H4 (cell line): Measurements from ENCODE around the gene ZNF664. TPM values are rescaled to one million over a fixed set of nuclear protein-coding genes. Genes with fewer than 3 reads are reported as not detected.

Source experiments
- DNase-seq: peaks from one replicate; pipeline ENCODE4 v3.0.0-alpha.2; 2015; ENCODE audit warnings: low spot score
- total RNA-seq: library from RNA; depleted of rRNA; stranded (reverse); fragments of >200 nt; shearing (Covaris generic); gene quantifications from 2 replicates; pipeline ENCODE4 v1.2.3, GENCODE V29; 2014

ZNF664 gene
- total RNA-seq, 1 experiment from 2014 or later = 48.6 TPM

DNA sequence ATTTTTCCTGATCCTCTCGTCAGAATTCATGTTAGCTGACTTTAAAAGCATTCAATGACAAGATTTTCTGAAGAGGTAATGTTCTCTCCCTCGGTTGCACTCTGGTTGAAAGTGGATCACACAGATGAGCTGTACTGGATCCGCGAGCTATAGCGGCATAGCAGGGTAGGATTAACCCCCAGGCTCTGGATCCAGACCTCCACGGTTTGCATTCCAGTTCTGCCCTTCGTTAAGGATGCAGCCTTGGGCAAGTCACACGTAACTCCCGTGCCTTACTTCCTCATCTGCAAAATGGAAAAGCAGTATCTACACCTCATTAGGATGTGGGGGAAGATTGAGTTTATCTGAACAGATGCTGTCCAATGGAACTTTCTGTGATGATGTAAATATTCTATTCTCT is 14.1 kb upstream of the ZNF664 start:
- no peak for DNase-seq

DNA sequence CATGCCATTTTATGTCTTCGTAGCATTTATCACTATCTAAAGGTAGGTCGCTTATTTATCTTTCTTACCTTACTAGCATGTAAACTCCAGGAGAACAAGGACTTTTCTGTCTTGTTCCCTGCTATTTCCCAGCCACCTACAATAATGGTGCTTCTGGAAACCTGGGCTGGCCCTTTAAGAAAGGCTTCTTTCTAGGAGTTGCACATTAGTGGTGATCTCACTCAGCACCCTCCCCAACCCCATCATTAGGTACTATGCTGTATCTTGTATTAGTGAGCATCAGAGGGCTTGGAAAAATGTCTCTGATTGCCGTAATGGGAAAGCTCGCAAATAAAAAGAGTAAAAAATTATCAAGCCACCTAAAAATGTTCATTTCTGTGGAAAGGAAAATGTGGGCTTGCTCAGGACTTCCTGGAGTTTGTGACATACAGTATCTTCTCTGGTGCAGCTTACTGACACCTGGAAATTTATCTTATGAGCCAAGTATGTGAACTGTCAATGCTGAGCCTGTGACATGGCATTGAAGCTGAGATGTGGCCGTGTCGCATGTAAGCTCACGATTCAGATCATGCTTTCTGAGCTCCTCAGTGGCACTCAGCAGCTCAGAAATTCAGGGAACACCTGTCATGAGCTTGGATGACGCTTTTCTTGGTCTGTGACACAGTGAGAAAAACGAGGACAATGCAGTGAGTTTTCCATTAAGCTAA is 12.8 kb upstream of the ZNF664 start:
- DNase-seq = no peak

DNA sequence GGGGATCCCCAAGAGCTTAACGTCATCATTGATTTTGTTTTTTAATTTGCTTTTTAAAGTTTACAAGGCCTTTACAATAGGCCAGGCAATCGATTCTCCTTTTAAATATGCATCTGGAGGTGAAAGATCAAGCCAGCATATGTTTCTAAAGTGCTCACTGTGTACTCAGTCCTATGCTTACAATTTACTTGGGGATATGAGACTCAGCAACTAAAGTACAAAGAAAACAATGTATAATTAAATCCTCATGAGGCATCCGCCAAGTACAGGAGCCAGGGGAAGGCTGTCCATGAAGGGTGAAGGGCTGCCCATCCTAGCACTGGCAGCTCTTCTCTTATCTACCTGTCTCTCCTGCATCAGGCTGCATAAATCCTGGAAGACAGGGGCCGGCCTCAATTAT is 12.2 kb upstream of the ZNF664 start:
- DNase-seq = no peak

DNA sequence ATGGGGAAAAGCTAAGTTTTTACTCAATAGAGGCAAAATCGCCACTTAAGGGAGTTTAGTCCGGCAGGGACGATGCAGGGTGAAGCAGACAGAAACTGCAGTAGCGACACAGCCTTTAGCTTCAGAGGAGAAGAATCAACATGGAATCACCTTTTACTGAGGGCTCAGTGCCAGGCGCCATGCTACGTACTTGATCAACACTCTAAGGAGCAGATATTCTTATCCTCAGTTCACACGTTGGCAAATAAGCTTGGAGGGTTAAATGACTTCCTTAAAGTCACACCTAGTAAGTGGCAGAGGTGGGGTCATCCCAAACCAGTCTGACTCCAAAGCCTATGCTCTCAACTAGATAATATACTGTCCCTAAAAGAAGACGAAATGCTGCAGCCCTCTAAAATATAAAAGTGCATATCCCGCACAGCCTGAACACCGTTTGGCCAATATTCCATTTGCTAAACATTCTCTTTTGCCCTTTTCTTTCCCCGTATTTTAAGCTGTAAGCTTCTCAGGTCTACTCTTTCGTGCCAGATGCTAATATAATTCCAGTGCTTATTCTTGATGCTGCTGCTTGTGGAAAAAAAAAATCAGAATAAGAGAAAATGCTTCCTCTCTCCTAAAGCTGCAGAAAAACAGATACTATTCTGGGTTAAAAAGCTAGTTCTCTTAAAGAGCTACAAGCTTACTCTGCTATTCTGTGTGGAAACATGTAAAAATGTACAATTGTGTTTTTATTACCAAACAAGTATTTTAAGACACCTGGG is 11.2 kb upstream of the ZNF664 start:
- DNase-seq = no peak

DNA sequence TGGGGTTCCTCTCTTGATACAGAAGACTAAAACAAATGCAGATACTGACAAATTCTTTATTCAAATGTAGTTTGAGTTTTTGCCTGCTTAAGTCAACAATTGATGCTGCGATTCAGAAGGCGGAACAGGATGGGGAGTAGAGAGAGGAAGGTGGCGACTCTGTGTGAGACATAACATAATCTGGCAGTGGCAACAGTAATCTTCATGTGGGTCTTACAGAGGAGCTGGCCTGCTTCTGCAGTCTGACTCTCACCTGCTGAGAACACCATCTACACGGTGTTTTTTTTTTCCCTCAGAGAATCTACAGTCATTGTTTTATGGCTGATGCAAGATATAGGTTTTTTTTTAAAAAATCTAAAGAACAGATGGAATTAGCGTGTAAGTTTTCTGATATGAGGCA is 10.5 kb upstream of the ZNF664 start:
- DNase-seq = no peak

DNA sequence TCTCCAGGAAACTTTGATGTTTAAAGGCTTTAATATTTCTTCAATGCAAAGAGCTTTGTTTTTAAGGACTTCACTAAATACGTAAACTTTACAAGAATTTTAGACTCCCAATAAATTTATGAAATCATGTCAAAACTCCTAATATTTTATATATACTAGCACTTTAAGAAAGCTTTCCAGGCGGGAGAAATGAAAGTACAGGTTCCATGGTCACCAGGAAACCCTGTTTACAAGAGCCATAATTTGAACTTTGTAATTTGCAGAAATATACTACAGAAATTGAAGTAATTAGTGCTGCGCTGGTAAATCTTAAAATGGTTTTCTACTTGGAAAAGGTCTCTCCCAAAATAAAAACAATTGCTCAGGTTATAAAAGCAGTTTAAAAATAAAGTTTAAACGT is 9.2 kb upstream of the ZNF664 start:
- no peak for DNase-seq

DNA sequence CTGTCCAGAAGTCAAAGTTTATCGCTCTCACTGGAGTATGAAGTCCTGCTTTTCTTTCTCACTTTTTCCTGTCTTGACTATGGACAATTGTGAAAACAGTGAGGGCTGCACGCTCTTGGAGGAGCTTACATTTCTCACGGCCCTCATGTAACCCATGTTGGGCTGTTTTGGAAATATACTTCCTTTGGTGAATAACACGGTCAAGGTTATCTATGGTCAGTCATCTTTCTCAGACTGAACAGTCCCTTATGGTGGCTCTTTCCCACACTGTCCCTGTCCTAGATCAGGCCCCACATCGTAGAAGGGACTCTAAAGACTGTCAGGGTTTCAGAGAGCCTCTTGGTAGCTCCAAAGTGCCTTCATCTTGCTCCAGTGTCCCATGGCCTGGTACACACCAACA is 7.6 kb upstream of the ZNF664 start:
- DNase-seq = no peak

DNA sequence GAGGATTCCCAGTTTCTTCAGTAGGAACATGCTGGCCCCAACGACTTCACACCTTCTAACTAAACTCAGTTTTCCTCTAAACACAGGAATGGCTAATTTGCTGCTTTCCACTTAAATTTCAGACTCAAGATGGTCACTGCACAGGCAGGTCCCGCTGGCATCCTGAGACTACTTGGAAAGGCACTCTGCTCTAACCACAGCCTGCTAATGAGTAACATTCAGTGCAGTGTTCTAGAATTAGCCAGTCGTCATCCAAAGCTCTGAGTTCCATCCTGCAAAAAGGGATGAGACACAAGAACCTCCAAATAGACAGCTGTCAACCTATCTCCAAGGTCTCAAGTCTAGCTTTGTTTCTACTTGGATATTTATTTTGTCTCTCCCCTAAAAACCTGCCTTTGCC is 6.4 kb upstream of the ZNF664 start:
- DNase-seq = no peak

DNA sequence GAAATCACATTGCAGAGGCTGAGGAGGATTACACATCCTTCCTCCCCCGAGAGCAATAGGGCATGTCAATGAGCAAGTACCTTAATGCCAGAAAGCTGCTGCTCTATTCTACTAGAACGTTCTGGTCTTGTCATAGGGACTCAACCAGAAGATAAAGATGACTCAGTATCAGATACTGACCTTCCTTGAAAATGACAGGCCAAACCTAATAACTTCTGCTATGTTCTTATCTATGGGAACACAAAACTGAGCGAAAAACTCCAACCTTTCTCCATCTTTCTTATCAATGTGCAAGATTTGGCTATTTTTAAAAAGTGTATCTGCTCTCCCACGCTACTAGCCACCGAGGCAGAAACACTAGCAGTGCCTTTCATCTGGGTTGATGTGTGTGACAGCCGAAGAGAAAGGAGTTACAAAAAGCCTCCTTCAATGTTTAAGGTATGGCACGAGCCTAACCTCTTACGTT is 5.9 kb upstream of the ZNF664 start:
- DNase-seq = no peak

DNA sequence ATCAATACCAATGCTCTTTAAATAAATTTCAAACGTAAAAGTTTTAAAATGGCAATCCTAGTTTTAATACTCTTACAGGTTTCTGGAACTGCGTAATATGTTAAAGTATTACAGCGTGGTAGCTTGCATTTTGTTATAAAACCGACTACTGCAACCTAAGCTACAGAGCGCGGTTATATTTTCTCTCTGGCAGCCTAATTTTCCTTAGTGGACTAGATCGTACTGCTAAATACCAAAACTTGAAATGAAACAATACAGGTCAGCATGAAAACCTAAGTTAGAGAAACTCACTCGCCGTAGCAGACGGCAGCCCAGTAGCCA is 1.6 kb upstream of the ZNF664 start:
- DNase-seq = no peak

DNA sequence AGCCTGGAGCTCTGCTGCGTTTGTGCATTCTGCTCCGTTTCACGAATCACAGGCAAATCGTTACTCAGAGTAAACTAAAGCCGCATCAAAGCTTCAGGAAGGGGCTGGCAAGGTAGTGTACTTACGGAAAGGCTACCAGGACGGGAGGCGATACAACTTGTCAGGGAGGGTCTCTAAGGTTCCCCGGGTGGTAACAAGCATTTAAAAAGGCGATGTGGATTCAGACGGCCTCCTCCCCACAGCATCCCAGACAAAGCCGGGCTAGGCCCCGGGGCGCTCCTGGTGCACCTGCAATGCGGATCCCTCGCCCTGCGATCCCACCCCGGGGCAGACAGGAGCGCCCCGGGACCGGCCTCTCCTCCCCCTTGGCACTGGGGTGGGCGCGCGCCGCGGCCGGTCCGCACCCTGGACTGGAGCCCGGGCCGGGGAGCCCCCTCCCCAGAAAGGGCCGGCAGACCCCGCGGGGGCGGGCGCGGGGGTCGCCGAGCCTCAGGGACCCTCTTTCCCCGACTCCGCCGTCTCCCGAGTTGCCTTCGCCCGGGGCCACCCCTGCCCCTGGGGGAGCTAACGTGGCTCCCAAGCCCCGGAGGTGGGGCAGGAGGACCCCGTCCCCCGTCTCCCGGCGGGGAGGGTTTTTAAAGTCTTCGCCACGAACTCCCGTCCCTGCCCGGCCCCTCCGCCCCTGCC is 1.1 kb upstream of the ZNF664 start:
- peak; percentile 21 for DNase-seq

DNA sequence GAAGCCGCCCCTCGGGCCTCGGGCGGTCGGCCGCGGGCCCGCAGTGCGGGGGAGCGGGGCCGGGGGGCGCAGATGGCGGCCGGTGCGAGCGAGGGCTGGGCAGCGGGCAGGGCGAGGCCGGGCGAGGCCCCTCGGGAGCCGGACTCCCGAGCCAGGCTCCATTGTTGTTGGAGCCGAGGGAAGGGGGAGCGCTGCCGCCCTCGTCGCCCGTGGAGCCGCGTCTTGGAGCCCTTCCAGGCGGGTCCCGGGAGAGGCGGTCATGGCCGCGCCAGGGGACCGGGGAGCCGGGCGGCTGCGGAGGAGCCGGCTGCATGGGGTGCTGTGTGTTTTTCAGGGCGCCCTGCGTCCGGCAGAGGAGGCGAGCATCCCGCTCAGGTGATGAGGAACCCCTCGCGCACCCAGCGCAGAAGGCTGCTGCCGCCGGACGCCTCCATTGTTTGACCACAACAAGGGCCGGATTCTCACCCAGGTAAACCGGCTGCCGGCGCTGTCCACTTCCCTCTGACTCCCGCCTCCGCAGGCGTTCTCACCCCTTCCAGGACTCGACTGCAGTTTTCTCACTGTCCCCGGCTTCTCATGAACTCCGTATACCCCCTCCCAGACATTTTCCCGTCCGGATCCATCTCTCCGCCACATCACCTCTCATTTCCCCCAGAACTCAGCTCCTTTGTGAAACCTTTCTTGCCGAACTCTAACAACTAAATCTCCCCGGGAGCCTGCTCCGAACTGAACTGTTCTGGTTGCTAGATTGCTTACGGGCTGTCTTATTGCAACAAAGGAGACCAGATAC is 732 bp downstream of the ZNF664 start:
- no peak for DNase-seq

DNA sequence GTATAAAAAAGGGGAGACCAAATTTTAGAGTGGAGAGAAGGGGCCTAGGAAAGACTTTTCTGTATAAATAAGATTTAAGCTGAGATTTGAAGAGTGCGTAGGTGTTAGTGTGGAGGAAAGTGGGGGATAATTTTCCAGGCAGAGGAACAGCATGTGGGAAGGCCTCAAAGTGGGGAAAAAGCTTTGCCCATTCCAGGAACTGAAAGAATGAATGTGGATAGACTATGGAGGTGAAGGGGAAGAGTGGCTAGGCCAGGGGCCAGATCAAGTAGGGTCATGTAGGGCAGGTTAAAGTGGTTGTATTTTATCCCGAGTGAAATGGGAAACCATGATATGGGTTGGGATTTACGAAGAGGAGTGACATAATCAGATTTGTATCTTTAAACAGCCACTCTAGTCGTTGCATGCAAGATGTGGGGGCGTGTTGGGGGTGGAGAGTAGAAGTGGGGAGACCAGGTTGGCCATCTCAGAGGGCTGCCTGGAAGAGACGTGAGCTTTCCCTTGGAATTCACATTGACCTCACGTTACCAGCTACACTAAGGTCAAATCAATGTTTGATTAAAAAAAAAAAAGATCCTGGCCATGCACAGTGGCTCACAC is 3.3 kb downstream of the ZNF664 start:
- DNase-seq = no peak

DNA sequence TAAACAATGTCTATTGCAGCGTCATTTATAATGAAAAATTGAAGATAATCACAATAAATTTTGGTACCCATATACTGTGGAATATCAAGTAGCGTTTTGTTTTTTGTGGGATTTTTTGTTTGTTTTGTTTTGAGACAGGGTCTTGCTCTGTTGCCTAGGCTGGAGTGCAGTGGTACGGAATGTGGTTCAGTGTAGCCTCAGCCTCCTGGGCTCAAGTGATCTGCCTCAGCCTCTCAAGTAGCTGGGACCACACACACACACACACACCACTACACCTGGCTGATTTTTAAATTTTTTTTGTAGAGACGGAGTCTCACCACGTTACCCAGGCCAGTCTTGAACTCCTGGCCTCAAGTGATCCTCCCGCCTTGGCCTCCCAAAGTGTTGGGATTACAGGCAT is 6.6 kb downstream of the ZNF664 start:
- no peak for DNase-seq

DNA sequence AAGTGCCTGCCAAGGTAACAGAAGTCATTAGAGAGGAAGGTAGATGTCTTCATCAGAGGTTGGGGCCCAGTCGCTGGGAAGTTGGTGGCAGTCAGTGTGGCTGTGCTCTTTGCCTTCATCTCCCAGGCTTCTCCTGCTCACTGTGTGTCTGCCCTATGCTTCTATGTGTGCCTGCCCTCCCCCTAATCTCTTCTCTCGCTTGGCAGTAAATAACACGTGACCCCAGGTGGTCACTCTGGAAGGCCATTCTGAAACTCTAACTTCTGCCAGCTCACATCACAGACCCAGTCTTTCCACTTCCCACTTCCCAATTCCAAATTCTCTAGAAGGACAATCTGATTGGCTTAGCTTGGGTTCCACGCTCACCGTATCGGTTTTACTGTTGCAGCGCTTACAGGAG is 9.3 kb downstream of the ZNF664 start:
- DNase-seq = no peak

DNA sequence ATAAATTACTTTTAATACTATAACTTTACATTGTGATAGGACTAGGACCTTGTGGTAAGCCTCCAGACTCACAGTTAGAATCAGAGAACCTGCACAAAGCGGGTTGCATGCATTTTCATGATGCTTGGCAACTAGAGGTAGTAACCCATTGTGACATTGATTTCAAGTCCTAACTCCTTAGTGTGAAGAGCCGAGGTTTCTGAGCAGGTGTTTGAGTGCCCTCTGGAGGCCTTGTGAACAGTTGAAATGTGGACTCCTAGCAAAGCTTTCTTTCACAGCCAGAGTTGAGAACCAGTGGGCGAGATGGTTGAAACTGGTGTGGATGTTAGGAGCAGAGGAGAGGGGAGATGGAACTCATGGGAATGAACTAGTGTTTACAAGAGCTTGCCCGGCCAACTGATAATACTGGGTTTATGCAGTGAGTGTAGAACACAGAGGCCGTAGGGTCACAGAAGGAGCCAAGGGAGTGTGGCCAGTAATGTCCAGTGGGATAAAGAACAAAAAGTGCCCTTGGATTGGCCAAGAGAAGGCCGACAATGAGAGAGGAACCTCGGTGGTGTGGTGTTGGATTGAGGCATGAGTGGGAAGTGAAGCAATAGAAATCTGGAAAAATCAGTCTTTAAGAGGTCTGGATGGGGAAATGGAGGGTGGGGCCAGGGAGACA is 10.9 kb downstream of the ZNF664 start:
- peak; percentile 53 for DNase-seq

DNA sequence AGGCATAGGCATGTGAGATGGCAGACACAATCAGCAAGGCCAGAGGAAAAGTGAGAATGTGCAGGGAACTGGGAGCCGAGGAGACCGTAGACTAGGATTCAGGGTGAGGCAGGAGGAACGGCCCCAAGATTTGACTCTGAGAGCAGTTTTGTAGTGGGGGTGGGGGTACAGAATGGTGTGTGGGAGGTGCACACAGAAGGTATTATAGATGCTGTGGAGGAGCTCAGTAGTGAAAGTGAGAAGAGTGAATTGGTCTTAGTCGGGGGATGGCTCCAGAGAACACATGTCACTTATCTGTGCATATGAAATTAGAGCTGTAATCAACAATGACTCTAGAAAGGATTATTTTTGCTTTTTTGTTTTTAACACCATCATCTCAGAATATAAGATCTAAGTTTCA is 11.9 kb downstream of the ZNF664 start:
- no peak for DNase-seq

DNA sequence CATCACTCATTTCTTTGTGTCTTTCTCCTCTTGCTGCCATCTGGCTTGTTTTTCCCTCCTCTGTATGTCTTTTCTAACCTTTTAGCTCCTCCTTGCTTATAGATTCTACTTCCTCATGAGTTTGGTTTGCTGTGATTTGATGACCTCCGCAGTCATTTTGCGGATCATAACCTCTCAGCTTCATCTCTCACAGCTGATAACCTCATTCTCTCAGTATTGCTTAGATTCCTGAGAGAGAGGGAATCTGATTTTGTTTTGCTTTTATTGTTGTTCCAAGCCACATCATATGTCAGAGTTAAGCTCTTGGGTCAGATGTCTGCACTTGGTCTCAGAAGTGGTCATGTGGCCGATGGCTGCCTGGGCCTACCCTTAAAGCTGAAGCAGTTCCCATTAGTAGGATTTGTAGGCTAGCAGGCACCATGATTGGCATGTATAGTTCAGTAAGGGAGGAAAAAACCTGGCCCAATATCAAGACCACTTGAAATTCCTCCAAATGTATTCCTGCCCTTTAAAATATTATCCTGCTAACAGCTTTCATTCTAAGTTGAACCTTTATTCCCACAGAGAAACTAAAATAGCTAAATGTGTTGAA is 13.5 kb downstream of the ZNF664 start:
- no peak for DNase-seq

DNA sequence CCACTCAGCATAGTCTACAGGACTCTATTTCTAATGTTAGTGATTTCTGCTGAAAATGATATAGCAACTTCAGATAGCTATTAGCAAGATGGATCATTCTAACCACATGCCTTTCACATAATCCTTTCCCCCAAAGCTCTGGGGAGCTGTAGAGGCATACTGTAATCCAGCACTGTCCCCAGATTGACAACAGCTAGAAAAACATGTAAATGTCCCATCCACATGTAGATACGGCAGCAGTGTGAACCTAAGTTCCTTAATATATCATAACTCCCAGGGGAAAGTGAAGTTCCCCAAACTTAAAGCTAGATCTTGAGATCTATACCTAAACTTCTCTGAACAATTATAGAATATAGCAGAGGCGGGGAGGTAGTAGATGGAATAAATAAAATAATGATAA is 14.0 kb downstream of the ZNF664 start:
- no peak for DNase-seq

DNA sequence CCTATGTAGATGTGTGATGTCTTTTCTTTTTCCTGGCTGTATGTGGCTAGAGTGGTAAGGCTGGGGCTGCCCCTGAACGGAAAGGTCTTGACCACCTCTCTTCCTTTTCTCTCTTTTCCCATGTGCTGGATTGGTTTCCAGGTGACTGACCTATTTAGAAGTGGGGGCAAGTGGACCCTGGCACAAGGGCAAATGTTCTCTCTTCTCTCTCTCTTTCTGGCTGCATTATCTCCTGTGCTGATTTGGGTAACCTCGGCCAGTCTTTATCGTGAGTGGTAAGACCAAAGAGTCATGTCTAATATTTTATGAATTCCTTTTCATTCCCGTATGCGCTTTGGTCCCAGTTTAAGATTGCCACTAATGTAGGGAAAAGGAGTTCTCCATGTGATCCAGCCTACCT is 16.2 kb downstream of the ZNF664 start:
- no peak for DNase-seq

DNA sequence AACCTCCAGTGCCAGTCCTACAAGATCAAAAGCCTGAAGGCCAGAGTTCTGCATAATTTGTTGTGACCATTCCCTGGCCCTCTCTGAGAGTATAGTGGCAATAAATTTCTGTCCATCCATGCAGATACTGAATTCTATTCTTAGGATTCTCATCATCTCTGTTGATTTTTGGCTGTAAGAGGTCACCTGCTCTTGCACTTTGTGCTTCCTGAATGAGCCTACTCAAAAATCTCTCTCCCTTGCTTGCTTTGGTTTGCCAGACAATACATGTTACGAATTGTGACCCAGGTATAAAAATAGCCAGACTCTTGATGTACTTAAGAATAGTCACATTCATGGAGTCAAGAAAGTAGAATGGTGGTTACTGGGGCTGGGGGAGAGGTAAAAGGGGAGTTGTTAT is 16.7 kb downstream of the ZNF664 start:
- no peak for DNase-seq
